Testis (tissue), 2 donors: ENCODE measurements around the gene KIR3DL2.
"Not testable (repeated sequence)": the region's sequence is repeated elsewhere in the genome, so short reads cannot be mapped to it uniquely, and the experiment has no call there.

Source experiments
- POLR2A ChIP-seq: fragments of 450-650 bp; IDR thresholded peaks from one replicate; pipeline ENCODE4 v1.6.1; 2017; ENCODE audit warnings: antibody characterized with exemption, mild to moderate bottlenecking, moderate library complexity
- TF ChIP-seq, protein P1 (sequence below), 3 experiments: fragments of 450-650 bp in 2 of 3; fragments of 200-600 bp in 1 of 3; sonication (generic) in 1 of 3; IDR thresholded peaks; one replicate each; pipeline ENCODE4 v1.5.1; 2016 to 2019; ENCODE audit warnings: antibody characterized with exemption in 3 of 3, mild to moderate bottlenecking in 2 of 3, moderate library complexity in 1 of 3

DNA sequence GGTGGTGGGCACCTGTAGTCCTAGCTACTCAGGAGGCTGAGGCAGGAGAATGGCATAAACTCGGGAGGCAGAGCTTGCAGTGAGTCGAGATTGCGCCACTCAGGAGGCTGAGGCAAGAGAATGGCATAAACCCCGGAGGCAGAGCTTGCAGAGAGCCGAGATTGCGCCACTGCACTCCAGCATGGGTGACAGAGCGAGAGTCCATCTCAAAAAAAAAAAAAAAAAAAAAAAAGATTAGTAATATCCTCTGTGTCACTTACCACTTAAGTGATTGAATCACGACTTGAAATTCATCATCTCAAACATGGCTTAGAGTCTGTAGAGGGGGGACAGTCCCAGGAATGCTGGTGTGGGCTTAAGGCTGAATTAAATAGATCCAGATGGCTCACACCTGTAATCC is 50.9 kb downstream of the KIR3DL2 start:
- TF ChIP-seq, protein P1, sequence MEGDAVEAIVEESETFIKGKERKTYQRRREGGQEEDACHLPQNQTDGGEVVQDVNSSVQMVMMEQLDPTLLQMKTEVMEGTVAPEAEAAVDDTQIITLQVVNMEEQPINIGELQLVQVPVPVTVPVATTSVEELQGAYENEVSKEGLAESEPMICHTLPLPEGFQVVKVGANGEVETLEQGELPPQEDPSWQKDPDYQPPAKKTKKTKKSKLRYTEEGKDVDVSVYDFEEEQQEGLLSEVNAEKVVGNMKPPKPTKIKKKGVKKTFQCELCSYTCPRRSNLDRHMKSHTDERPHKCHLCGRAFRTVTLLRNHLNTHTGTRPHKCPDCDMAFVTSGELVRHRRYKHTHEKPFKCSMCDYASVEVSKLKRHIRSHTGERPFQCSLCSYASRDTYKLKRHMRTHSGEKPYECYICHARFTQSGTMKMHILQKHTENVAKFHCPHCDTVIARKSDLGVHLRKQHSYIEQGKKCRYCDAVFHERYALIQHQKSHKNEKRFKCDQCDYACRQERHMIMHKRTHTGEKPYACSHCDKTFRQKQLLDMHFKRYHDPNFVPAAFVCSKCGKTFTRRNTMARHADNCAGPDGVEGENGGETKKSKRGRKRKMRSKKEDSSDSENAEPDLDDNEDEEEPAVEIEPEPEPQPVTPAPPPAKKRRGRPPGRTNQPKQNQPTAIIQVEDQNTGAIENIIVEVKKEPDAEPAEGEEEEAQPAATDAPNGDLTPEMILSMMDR (IDR thresholded peaks at IDR 0.05): not testable (repeated sequence)
- TF ChIP-seq POLR2A: not testable (repeated sequence)
